Measurements from ENCODE around the gene MAGI2. TPM values are rescaled to one million over a fixed set of nuclear protein-coding genes. Genes with fewer than 3 reads are reported as not detected.

The MAGI2 gene
- total and polyA plus RNA-seq, 4 donors, result 43.4 to 61.3 (median 50.1) TPM

DNA sequence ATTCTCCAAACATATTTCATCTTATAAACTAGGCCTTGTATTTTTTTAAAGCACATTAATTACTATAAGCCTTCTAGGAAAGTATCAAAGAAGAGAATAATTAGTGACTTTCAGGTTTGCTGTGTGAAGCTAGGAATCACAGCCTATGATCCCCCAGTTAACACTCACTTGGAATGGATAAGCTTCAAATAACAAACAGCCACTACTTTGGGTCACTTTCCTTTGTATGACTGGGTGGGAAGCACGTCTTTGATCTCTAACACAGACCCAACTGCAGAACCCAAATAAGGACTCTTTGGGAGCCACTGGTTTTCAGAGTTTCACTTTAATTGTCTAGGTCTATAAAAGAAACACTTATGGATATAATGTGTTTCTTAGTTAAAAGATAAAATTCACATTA lies 769.3 kb downstream of the MAGI2 start:
- Histone ChIP-seq H3K27me3 (ENCODE audit: control insufficient read depth, insufficient read depth, low read length) (no peaks in the 10 kb centered on the region), H3K27ac (ENCODE audit: low read depth, low read length) (no peak overlapping the region), H3K4me3 (ENCODE audit: low read depth, low read length) (no peak overlapping the region), H3K4me1 (ENCODE audit: control insufficient read depth, insufficient read depth, low read length) (no peaks in the 10 kb centered on the region), H3K36me3 (ENCODE audit: control insufficient read depth, insufficient read depth, low read length) (no peaks in the 10 kb centered on the region), H3K9me3 (ENCODE audit: control insufficient read depth, insufficient read depth, low read length) (no peaks in the 10 kb centered on the region)
- no peak for DNase-seq (ENCODE audit: low read depth in 4 of 6, low spot score in 6 of 6)
- no CpG with 5 or more reads among the region's 1 CpG for WGBS (ENCODE audit: insufficient coverage)

DNA sequence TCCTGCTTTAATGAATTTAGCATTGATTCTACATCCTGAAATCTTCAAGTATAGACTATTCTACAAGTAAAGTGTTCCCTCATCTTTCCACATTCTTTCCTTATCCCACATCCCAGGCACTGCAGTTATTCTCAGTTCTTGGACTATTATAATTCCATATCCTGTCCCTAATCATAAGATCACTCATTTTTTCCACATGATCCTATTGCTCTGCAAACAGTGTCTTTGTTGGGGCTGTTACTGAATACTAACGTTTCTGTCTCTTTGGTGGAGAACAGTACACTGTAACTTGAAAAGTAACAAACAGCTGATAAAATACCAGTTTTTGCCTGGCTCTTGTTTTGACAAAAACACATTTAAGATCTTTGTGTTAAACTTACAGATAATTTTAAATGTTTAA lies 769.9 kb downstream of the MAGI2 start:
- no peak overlapping the region for H3K4me3 ChIP-seq (ENCODE audit: low read depth, low read length)
- no peak for DNase-seq (ENCODE audit: low read depth in 4 of 6, low spot score in 6 of 6)
- H3K27me3 ChIP-seq (ENCODE audit: control insufficient read depth, insufficient read depth, low read length), result no peaks in the 10 kb centered on the region
- no peaks in the 10 kb centered on the region for H3K36me3 ChIP-seq (ENCODE audit: control insufficient read depth, insufficient read depth, low read length)
- H3K9me3 ChIP-seq (ENCODE audit: control insufficient read depth, insufficient read depth, low read length), result no peaks in the 10 kb centered on the region
- no CpG with 5 or more reads among the region's 1 CpG for WGBS (ENCODE audit: insufficient coverage)
- no peak overlapping the region for H3K27ac ChIP-seq (ENCODE audit: low read depth, low read length)
- H3K4me1 ChIP-seq (ENCODE audit: control insufficient read depth, insufficient read depth, low read length), result no peaks in the 10 kb centered on the region

DNA sequence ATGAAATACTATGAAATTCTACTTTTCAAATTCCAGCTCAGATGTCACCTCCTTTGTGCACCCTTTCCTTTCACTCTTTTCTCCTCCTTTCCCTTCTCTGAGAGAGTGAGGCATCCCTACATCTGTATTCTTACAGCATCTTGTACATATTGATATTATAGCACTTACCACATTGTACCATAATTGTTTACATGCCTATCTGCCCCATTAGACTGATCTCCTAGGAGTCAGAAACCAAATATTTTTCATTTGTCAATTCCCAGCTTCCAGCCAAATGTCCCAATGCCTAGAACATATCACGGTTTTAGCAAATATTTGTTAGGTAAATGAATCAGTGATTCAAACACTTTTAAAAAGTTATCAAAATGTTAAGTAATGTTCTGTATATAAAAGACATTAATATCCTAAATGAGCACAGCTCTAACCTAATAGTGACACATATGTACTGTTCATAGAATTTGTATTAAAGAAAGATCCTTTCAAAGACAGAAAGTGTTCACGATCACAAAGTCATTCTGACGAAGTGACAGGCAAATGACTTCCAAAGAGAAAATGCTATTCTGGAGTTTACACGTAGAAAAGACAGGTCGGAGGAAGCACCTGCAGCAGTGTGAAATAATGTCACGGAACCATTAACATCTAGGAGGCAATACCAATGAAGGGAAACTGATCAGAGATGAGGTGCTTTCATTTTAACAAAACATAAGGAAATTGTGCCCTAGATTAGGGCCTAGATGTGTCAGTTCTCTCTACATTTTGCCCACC lies 774.2 kb downstream of the MAGI2 start:
- Histone ChIP-seq H3K4me3 (ENCODE audit: low read depth, low read length) (no peak overlapping the region), H3K36me3 (ENCODE audit: control insufficient read depth, insufficient read depth, low read length) (no peaks in the 10 kb centered on the region), H3K4me1 (ENCODE audit: control insufficient read depth, insufficient read depth, low read length) (no peaks in the 10 kb centered on the region), H3K27me3 (ENCODE audit: control insufficient read depth, insufficient read depth, low read length) (no peaks in the 10 kb centered on the region), H3K27ac (ENCODE audit: low read depth, low read length) (no peak overlapping the region), H3K9me3 (ENCODE audit: control insufficient read depth, insufficient read depth, low read length) (no peaks in the 10 kb centered on the region)
- 88% methylated on average over 5 of the region's 6 CpGs for WGBS (ENCODE audit: insufficient coverage)
- DNase-seq (ENCODE audit: low read depth in 4 of 6, low spot score in 6 of 6), result no peak

DNA sequence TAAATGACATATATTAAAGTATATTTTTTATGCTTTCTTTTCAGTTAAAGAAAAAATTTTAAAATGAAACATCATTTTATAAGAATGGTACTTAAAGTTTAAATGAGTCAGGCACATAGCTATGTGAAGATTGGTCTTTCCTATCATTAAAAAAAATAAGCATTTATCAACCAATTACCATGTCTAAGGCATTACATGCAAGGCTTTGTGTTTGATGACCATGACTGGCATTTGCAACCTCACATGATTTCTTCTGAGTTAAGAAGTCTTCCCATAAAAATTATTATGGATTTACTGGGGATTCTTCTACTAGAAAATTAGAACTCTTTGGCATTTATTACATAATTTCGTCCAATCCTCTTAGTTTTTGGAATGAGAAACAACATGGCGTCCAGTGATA lies 776.1 kb downstream of the MAGI2 start:
- Histone ChIP-seq H3K4me3 (ENCODE audit: low read depth, low read length) (no peak overlapping the region), H3K36me3 (ENCODE audit: control insufficient read depth, insufficient read depth, low read length) (no peaks in the 10 kb centered on the region), H3K9me3 (ENCODE audit: control insufficient read depth, insufficient read depth, low read length) (no peaks in the 10 kb centered on the region), H3K4me1 (ENCODE audit: control insufficient read depth, insufficient read depth, low read length) (no peaks in the 10 kb centered on the region), H3K27ac (ENCODE audit: low read depth, low read length) (no peak overlapping the region), H3K27me3 (ENCODE audit: control insufficient read depth, insufficient read depth, low read length) (no peaks in the 10 kb centered on the region)
- no CpG with 5 or more reads among the region's 2 CpGs for WGBS (ENCODE audit: insufficient coverage)
- DNase-seq (ENCODE audit: low read depth in 4 of 6, low spot score in 6 of 6), result no peak

- no peak for DNase-seq (ENCODE audit: low read depth in 4 of 6, low spot score in 6 of 6)
- Histone ChIP-seq H3K27ac (ENCODE audit: low read depth, low read length) (no peak overlapping the region), H3K27me3 (ENCODE audit: control insufficient read depth, insufficient read depth, low read length) (no peaks in the 10 kb centered on the region), H3K9me3 (ENCODE audit: control insufficient read depth, insufficient read depth, low read length) (no peaks in the 10 kb centered on the region), H3K36me3 (ENCODE audit: control insufficient read depth, insufficient read depth, low read length) (no peaks in the 10 kb centered on the region), H3K4me1 (ENCODE audit: control insufficient read depth, insufficient read depth, low read length) (no peaks in the 10 kb centered on the region), H3K4me3 (ENCODE audit: low read depth, low read length) (no peak overlapping the region)
- no CpG with 5 or more reads among the region's 3 CpGs for WGBS (ENCODE audit: insufficient coverage)
Observed at GRCh38 chr7:78675511-78675910, 778.0 kb downstream of the MAGI2 start.

GRCh38 chr7:78673272-78673671 lies 780.2 kb downstream of the MAGI2 start:
- Histone ChIP-seq H3K27ac (ENCODE audit: low read depth, low read length) (no peak overlapping the region), H3K4me3 (ENCODE audit: low read depth, low read length) (no peak overlapping the region), H3K36me3 (ENCODE audit: control insufficient read depth, insufficient read depth, low read length) (no peaks in the 10 kb centered on the region), H3K9me3 (ENCODE audit: control insufficient read depth, insufficient read depth, low read length) (no peaks in the 10 kb centered on the region), H3K27me3 (ENCODE audit: control insufficient read depth, insufficient read depth, low read length) (no peaks in the 10 kb centered on the region), H3K4me1 (ENCODE audit: control insufficient read depth, insufficient read depth, low read length) (no peaks in the 10 kb centered on the region)
- DNase-seq (ENCODE audit: low read depth in 4 of 6, low spot score in 6 of 6), result no peak

DNA sequence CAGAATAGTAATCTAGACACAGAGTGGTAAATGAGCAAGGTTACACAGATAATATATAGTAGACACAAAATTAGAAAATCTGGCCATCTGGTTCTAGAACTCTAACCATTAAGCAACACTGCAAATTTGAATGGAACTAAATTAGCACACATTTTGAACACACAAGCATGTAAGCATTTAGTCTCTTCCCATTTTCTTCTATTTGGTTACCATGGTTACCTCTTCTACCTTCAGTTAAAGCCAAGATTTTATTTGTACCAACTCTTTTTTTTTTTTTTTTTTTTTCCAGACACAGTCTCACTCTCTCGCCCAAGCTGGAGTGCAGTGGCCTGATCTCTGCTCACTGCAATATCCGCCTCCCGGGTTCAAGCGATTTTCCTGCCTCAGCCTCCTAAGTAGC lies 790.5 kb downstream of the MAGI2 start:
- WGBS (ENCODE audit: insufficient coverage), result 90% methylated on average over 2 of the region's 4 CpGs
- no peak overlapping the region for H3K27ac ChIP-seq (ENCODE audit: low read depth, low read length)
- no peaks in the 10 kb centered on the region for H3K36me3 ChIP-seq (ENCODE audit: control insufficient read depth, insufficient read depth, low read length)
- DNase-seq (ENCODE audit: low read depth in 4 of 6, low spot score in 6 of 6), result peak in 2 of 6 donors; percentile 47 to 52
- H3K27me3 ChIP-seq (ENCODE audit: control insufficient read depth, insufficient read depth, low read length), result no peaks in the 10 kb centered on the region
- H3K9me3 ChIP-seq (ENCODE audit: control insufficient read depth, insufficient read depth, low read length), result no peaks in the 10 kb centered on the region
- H3K4me1 ChIP-seq (ENCODE audit: control insufficient read depth, insufficient read depth, low read length), result peaks cover 4% of the 10 kb centered on the region
- no peak overlapping the region for H3K4me3 ChIP-seq (ENCODE audit: low read depth, low read length)

DNA sequence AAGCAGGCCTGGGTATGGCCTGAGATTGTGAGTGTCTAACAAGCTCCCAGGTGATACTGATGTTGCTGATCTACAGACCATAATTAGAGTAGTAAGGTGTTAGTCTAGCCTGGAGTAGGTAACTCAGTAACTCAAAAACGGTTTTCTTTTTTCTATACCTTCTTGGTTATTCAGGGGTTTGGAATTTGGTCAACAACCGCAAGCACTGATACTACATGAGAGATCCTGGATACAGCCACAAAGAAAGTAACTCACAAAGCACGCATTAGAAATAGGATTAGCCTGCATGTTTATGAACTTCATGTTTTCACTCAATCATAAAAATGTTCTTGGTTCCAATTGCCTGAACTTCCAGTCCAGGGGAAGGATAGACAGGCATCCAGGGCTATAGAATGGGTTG lies 803.5 kb downstream of the MAGI2 start:
- Histone ChIP-seq H3K27me3 (ENCODE audit: control insufficient read depth, insufficient read depth, low read length) (no peaks in the 10 kb centered on the region), H3K36me3 (ENCODE audit: control insufficient read depth, insufficient read depth, low read length) (no peaks in the 10 kb centered on the region), H3K9me3 (ENCODE audit: control insufficient read depth, insufficient read depth, low read length) (no peaks in the 10 kb centered on the region), H3K4me3 (ENCODE audit: low read depth, low read length) (no peak overlapping the region), H3K4me1 (ENCODE audit: control insufficient read depth, insufficient read depth, low read length) (no peaks in the 10 kb centered on the region), H3K27ac (ENCODE audit: low read depth, low read length) (no peak overlapping the region)
- DNase-seq (ENCODE audit: low read depth in 4 of 6, low spot score in 6 of 6), result no peak
- WGBS (ENCODE audit: insufficient coverage), result no CpG with 5 or more reads among the region's 3 CpGs

DNA sequence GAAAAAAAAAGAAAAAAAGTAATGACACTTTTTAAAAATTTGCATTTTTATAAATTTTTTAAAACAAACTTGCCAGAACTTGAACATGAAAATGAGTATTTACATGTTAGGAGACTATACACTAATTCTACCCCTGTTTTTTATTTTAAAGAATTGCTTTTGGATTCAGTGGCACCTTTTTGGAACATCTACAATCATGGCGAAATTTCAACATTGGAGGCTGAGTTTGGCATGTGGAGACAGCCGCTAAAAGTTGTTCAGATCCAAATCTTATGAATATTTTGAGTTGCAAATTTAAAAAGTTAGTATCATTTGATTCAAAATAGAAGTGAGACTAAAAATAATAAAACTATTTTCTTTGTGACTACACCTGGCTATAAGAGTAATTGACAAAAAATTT lies 804.2 kb downstream of the MAGI2 start:
- no peaks in the 10 kb centered on the region for H3K9me3 ChIP-seq (ENCODE audit: control insufficient read depth, insufficient read depth, low read length)
- no peaks in the 10 kb centered on the region for H3K36me3 ChIP-seq (ENCODE audit: control insufficient read depth, insufficient read depth, low read length)
- no peaks in the 10 kb centered on the region for H3K4me1 ChIP-seq (ENCODE audit: control insufficient read depth, insufficient read depth, low read length)
- H3K4me3 ChIP-seq (ENCODE audit: low read depth, low read length), result no peak overlapping the region
- H3K27me3 ChIP-seq (ENCODE audit: control insufficient read depth, insufficient read depth, low read length), result no peaks in the 10 kb centered on the region
- no CpG with 5 or more reads among the region's 2 CpGs for WGBS (ENCODE audit: insufficient coverage)
- no peak overlapping the region for H3K27ac ChIP-seq (ENCODE audit: low read depth, low read length)
- peak in 1 of 6 donors; percentile 57 for DNase-seq (ENCODE audit: low read depth in 4 of 6, low spot score in 6 of 6)

DNA sequence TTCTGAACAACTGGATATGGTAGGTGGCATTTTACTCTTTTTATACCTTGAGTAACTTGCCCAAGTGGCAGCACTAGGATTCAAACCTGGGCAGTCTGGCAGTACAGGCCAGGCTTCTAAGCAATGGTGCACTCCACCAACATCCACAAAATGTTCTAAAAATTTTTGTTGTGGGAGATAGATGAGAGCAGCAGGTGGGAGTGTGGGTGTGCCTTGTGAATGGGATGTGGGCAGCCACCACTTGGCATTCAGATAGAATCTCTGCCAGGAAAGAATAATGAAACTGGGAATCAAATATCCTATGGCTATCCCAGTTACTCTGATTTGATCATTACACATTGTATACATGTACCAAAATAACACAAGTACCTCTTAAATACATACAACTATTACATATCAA lies 810.7 kb downstream of the MAGI2 start:
- no peaks in the 10 kb centered on the region for H3K27me3 ChIP-seq (ENCODE audit: control insufficient read depth, insufficient read depth, low read length)
- DNase-seq (ENCODE audit: low read depth in 4 of 6, low spot score in 6 of 6), result no peak
- no peaks in the 10 kb centered on the region for H3K36me3 ChIP-seq (ENCODE audit: control insufficient read depth, insufficient read depth, low read length)
- no peaks in the 10 kb centered on the region for H3K4me1 ChIP-seq (ENCODE audit: control insufficient read depth, insufficient read depth, low read length)
- H3K27ac ChIP-seq (ENCODE audit: low read depth, low read length), result no peak overlapping the region
- H3K9me3 ChIP-seq (ENCODE audit: control insufficient read depth, insufficient read depth, low read length), result no peaks in the 10 kb centered on the region
- no peak overlapping the region for H3K4me3 ChIP-seq (ENCODE audit: low read depth, low read length)

All from spinal cord (tissue), 10 donors.